Fibroblast of skin of left biceps (primary cell): Measurements from ENCODE around the gene RFTN1.

ENCODE experiments used
- DNase-seq, 2 experiments: peaks; one replicate each; pipeline ENCODE4 v3.0.0-alpha.2; 2013; ENCODE audit warnings: low read depth in 2 of 2

The RFTN1 gene

DNA sequence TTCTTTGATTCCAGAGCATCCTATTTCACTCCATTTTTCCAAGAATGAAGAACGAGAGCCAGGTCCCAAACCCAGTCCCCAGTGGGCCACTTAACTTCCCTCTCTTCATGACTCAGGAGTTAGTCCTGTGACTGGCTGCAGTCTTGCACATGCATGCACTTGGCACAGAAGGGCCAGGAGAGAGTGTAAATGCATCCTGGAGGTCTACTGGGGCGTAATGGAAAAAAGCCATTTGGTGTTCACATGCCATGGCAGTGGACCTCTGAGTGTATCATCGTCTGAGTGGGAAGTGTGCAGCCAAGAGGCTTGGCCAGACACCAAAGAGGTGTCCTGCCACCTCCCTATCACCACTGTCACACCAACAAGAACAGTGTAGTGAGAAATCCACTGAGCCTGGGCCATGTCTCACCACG is 15.1 kb upstream of the RFTN1 start:
- no peak for DNase-seq

DNA sequence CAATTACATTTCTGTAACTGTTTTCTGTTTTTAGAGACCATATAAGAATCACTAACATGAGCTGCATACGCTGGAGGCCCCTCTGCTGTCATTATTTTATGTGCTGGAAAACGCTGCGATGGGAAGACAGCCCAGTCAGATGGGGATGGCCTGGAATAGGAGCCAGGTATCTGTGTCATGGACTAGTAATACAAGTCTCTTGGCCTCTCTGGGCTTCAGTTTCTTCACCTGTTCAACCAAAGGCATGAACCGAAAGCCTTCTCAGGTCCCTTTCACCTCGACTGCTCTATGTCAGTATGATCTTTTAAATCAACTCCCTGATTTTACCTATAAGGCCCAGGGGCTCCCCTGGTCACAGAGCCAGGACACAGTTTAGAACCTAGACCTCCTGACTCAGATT is 14.6 kb upstream of the RFTN1 start:
- DNase-seq = no peak

DNA sequence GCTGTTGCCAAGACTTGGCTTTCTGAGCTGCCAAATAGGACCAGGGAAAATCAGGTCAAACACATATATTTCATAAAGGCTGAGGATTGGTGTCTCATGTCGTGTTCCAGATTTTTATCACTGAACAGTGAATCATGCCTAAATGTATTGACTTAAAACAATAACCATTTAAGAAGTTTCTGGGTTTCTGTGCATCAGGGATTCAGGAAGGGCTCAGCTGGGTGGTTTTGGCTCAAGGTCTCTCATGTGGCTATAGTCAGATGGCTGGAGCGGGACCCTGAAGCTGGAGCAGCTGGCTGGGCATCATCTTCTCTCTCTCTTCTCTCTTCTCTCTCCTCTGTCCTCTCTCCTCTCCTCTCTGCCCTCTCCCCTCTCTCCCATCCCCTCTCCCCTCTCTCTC is 10.7 kb upstream of the RFTN1 start:
- no peak for DNase-seq

DNA sequence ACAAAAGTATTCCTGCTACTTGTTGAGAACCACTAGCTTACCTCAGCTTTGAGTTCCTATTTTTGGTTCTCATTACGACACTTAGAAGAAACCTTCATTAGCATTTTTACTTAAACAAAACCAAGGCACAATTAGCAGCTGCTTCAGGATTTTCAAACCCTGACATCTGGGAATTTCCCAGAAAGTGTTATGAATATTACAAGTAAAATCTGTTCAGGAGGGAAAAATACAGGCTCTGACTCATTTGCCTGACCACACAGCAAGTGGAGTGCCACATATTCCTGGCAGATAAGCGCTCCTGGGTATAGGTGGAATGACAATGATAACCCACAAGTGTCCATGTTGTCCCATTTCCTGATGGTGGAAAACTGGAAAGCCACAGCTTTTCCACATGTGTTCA is 10.3 kb upstream of the RFTN1 start:
- no peak for DNase-seq

- DNase-seq = no peak
Observed at GRCh38 chr3:16522834-16523233, 9.3 kb upstream of the RFTN1 start.

- no peak for DNase-seq
Observed at GRCh38 chr3:16520970-16521881, 7.7 kb upstream of the RFTN1 start.

DNA sequence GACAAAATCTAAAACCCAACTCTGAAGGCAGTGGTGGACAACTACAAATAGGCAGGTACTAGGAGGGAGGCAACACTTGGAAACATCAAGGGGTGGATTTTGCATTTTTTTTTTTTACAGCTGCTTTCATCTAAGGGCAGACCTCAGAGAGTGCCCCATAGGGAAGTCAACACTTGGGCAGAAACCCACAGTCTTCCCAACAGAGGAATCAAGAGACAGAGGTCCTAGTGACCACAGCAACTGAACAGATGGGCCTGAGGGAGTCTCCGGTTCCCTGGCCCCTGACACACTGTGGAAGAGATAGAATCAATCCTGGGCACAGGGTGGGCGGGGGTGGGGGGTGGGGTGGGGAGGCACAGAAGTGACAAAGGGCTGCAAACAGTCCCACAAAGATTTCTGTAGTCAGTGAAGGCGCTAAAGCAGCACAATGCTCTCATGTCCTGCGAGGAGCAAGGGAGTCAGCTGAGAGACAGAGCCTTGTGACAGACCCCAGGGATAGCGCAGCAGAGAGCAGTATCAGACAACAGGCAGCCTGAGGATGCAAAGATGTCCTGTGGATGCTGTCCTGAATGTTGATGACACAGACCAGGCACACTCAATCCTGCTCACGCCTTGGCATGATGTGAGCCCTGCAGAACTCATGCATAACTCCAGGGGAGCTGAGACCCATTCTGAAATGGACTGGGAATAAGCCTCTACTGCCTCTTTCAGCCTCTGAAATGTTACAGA is 6.9 kb upstream of the RFTN1 start:
- no peak for DNase-seq

DNA sequence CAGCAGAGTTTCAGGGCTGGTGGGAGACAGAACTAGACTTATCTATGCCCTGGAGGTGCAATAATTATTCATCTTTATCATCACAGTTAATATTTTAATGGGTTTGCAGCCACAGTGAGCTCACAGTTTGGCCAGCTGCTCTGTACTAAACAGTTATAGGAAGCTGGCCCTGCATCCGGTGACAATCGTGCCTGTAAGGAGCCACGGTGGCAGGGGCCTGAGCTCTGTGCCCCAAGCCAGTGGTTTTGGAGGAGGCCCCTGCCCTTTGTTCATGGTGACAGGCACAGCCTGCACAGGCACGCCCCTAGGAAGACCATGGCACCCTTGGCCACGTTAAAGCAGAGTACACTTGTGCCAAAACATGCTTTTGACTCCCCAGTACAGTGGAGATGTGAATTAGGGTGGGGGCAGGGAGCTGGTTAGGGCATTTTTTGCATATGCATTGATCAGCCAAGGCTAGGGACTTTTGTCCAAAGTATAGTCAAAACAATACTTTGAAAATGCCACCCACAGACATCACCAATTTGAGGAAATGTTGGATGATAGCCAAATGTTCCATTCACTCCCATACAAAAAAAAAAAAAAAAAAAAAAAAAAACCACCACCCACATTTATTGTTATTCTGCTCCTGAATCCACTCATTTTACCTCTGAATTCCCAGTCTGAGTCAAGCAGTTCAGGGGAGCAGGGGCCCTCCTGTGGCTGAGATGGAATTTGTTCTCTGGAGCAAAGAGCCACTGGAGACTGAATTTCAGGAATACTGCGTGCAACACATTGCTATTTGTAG is 3.4 kb upstream of the RFTN1 start:
- peak; percentile 45 to 47 for DNase-seq

DNA sequence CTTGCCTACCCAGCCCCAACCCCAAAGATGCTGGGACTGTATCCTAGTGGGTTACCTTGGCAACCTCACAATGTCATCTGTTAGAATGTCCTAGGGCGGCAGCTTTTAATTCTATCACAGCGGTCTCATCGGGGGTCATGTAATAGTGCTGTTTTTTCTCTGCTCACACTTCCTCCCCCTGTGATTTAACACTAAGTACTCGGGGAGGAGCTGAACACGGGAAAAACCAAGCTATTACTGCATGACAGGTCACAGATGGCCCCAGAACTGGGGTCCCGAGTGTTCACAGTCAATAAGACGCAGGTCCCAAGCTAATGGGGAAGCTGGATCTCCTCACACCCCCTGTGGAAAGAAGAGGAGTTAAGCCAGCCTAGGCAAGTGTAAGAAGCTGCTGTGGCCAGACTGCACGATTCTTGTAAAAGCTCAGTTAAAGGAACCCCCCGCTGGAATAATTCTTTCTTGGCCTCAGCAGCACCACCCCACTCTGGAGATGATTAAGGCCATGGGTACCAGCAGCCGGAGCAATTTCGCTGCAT is 2.5 kb upstream of the RFTN1 start:
- no peak for DNase-seq

DNA sequence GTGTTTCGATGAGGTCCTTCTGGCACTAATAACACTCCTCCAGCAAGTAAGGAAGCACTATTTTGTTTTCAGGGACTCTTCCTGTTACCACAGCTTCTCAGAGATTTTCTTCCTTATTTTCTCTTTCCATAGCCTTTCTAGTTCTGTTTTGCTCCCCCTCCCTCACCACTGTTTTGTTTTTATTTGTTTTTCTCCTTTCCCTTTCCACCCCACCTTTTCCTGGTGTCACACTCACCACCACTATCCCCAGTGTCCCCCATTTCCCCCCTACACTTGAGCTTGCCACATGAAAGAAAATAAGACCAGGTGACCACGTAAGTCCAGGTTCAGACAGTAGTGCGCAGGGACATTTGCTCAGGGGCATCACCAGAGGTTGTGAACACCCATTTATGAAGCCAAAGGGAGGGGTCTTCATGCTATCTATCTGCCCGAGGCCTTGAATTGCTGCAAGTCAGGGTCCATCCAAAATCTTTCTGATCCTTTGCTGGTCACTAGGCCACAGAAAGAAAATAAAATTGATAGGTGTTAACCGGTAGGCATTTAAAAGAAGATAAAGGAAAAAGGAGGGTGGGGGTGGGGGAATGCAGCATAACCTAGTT is 1.4 kb upstream of the RFTN1 start:
- DNase-seq = no peak

GRCh38 chr3:16514021-16514700 is 662 bp upstream of the RFTN1 start:
- no peak for DNase-seq

- no peak for DNase-seq
Observed at GRCh38 chr3:16512435-16513140, 911 bp downstream of the RFTN1 start.

- DNase-seq = peak in 1 of 2 experiments; percentile 37
Observed at GRCh38 chr3:16511681-16512434, 1.6 kb downstream of the RFTN1 start.

DNA sequence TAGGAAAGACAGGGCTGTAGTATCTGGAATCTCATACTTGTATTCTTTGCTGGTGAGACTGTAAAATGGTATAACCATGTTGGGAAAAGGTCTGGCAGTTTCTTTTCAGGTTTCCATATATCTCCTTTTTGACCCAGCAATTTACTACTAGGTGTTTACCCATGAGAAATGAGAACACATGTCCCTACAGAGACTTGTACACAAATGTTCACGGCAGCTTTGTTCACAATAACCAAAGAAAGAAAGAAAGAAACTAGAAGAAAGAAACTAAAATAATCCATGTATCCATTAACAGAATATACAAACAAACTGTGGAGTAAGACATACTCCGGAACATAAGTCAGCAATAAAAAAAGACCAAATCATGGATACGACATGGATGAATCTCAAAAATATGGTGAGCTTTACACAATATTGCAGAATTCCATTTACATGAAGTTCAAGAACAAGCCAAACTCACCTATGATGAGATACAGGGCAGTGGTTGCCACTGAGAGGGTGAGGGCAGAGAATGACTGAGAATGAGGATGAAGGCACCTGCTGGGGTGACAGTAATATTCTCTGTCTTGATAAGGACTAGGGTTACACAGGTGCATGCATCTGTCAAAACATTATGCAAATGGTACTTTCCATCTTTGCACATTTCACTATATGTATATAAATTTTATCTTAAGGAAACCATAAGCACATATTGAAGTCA is 2.7 kb downstream of the RFTN1 start:
- DNase-seq = no peak

GRCh38 chr3:16509721-16510619 is 3.5 kb downstream of the RFTN1 start:
- no peak for DNase-seq

- no peak for DNase-seq
Observed at GRCh38 chr3:16508591-16508995, 4.9 kb downstream of the RFTN1 start.

- DNase-seq = no peak
Observed at GRCh38 chr3:16508243-16508578, 5.3 kb downstream of the RFTN1 start.
